ENCODE results near the gene PPP1R1C. TPM values are rescaled to one million over a fixed set of nuclear protein-coding genes. Genes with fewer than 3 reads are reported as not detected.

The PPP1R1C gene
- polyA plus RNA-seq, 1 donor from 2014 or later, result not detected

DNA sequence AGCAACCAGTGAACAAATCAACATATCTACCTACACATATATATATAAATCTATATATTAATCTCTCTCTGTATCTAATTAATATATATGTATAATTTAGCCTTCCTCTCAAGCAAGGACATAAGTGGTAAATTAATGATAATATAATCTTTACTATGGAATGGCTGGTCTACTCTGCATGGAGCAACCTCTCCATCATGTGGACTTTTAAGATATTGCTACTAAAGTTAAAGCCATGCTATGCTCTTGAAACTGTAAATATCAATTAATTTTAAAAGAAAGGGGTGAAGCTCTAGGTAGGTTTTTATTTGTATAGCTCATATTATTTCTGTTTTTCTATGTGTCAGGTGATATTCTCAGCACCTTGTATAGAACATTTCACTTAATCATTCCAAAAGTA is 147.0 kb downstream of the PPP1R1C start:
- Mint-ChIP-seq H3K4me1 (no peaks in the 10 kb centered on the region), H3K27me3 (peaks cover 4% of the 10 kb centered on the region), H3K36me3 (no peaks in the 10 kb centered on the region), H3K9me3 (no peaks in the 10 kb centered on the region), H3K4me3 (no peak overlapping the region), H3K27ac (no peak overlapping the region)

DNA sequence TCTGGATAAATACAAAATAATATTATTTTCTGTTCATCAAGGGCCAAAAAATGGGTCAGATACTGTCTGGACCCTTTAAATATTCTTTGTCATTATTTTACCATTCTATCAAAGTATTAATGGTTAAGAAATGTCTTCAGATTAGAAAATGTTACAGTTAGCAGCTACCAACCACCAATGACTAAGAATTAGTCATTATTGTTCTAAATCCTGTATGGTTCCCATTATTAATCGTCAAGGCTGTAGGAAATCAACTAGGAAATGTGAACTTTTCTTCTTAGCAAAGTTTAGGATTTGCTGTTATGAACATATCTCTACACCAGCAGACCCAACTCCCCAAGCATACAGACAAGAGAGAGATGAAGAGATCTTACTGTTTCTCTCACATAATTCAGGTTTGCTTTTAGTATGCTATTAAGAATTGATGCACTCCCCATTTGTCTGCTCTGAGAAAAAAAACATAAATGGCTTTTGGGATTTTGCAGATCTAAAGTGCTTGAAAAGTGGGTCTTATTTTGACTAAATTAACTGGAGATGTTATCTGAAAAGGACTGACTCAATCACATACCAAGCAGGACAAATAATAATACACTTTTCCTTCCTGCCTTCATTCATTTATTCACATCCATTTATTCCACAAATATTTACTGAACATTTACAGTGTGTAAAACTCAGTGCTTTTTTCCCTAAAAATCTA is 147.7 kb downstream of the PPP1R1C start:
- H3K4me3 Mint-ChIP-seq, result no peak overlapping the region
- no peak overlapping the region for H3K27ac Mint-ChIP-seq
- H3K36me3 Mint-ChIP-seq, result no peaks in the 10 kb centered on the region
- H3K27me3 Mint-ChIP-seq, result peaks cover 4% of the 10 kb centered on the region
- H3K9me3 Mint-ChIP-seq, result no peaks in the 10 kb centered on the region
- no peaks in the 10 kb centered on the region for H3K4me1 Mint-ChIP-seq

DNA sequence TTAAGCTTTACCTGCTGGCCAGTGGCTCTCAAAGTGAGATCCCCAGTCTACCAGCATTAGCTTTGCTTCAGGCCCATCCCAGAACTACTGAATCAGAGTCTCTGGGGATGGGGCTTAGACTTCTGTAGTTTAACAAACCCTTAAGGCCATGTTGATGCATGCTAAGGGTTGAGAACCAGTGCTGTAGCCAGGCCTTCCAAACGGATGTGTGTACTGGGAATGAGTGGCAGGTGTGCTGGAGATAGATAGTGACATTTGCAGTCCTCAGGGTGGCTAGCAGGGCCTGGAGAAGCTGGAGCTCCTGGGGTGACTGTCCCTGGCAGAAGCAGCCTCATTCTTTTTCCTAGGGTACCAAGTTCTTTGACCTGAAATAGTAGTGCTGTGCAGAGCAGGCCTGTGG is 148.5 kb downstream of the PPP1R1C start:
- H3K4me1 Mint-ChIP-seq, result no peaks in the 10 kb centered on the region
- peaks cover 2% of the 10 kb centered on the region for H3K27me3 Mint-ChIP-seq
- H3K36me3 Mint-ChIP-seq, result no peaks in the 10 kb centered on the region
- H3K27ac Mint-ChIP-seq, result no peak overlapping the region
- no peaks in the 10 kb centered on the region for H3K9me3 Mint-ChIP-seq
- H3K4me3 Mint-ChIP-seq, result no peak overlapping the region

DNA sequence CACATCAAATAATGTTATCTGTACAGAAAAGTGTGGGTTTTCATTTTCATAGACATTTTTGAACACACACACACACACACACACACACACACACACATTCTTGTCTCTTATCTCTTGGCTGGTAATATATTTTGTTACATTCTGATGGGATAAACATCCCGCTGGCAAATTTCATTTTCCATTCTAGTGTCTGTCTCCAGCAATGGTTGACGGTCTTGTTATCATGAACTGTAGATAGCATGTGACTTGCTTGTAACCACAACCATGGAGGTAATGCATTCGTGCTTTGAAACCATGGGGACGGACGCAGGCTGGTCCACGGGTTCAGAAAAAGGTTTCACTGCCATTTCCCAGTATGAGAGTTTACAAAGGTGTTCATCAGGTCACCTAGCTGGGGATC is 156.4 kb downstream of the PPP1R1C start:
- no peak overlapping the region for H3K27ac Mint-ChIP-seq

DNA sequence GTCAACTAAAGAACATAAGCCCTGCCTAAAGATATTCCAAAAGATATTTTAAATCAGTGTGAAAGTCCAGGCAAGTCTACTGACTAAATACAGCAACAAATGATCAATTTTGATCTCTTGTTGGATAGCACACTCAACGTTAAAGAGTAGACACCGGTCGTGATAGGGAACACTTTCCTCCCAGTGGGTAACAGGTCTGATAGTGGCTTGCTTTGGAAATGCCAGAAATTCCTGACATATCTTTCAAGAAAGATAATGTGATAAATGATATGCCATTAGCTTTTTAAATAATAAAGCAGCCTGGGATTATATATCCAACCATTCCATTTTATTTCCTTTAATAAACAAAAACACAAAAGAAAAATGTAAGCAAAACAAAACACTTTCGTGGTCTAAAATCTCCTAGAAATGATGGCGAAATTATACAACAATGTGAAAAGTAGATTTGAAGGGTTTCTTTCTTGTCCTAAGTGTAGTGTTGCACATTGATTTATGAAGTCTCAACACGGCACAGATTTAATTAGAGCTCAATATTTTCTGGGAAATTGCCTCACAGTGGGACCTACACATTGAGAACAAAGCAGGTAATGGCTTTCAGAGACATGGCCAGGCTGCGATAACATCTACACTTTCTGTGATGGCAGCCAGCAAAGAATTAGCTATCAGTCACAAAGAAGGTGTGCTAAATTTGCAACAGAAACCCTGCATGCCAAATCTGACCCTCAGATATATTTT is 158.6 kb downstream of the PPP1R1C start:
- Mint-ChIP-seq H3K9me3 (peaks cover 0 to 5% (median 0%) of the 10 kb centered on the region in 3 donors), H3K36me3 (no peaks in the 10 kb centered on the region), H3K27me3 (no peaks in the 10 kb centered on the region), H3K4me3 (no peak overlapping the region), H3K4me1 (no peaks in the 10 kb centered on the region), H3K27ac (no peak overlapping the region)

More for the DNA sequence above, 156.4 kb downstream of the PPP1R1C start:
- Mint-ChIP-seq H3K4me3 (no peak overlapping the region), H3K36me3 (no peaks in the 10 kb centered on the region), H3K4me1 (no peaks in the 10 kb centered on the region), H3K27me3 (no peaks in the 10 kb centered on the region), H3K9me3 (peaks cover 0 to 5% (median 0%) of the 10 kb centered on the region in 3 donors)

DNA sequence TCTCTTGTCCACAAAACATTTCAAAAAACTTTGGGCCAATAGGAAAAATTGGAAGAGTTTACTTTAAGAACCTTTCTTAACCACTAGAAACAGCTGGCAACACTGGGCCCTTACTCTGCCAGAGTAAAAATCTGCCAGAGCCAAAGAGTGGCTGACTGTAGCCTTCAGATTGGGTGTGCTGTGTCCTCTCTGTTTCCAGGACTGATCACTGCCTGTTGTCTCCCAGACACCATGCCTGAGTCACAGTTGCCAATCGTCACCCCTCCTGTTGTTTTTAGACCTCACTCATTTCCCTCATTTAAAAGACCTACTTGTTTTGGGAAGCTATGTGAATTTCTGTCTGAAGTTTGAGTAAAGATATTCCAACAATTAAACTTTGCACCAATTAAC is 159.1 kb downstream of the PPP1R1C start:
- H3K27ac Mint-ChIP-seq, result no peak overlapping the region
- H3K9me3 Mint-ChIP-seq, result peaks cover 0 to 5% (median 0%) of the 10 kb centered on the region in 3 donors
- H3K4me3 Mint-ChIP-seq, result no peak overlapping the region
- no peaks in the 10 kb centered on the region for H3K4me1 Mint-ChIP-seq
- H3K27me3 Mint-ChIP-seq, result no peaks in the 10 kb centered on the region
- H3K36me3 Mint-ChIP-seq, result no peaks in the 10 kb centered on the region

DNA sequence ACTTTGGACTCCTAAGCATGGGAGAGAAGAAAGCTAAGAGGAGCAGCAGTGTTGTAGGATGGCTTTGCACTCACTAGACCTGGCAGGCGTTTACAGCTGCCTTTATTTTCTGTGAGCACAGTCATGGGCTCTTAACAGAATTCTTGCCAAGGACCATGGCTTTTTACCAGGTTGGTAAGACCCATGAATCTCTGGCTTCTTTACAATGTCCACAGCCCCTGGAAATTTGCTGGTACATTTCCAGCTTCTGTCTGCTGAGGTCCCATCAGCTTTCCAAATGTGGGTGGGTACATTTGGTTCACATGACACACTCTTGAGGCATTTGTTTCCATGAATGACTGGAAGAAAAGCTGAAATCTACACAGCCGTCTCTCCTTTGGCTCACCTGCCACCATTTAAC is 162.7 kb downstream of the PPP1R1C start:
- Mint-ChIP-seq H3K27ac (no peak overlapping the region), H3K4me3 (no peak overlapping the region), H3K36me3 (no peaks in the 10 kb centered on the region), H3K4me1 (no peaks in the 10 kb centered on the region), H3K9me3 (peaks cover 0 to 5% (median 0%) of the 10 kb centered on the region in 3 donors), H3K27me3 (no peaks in the 10 kb centered on the region)

DNA sequence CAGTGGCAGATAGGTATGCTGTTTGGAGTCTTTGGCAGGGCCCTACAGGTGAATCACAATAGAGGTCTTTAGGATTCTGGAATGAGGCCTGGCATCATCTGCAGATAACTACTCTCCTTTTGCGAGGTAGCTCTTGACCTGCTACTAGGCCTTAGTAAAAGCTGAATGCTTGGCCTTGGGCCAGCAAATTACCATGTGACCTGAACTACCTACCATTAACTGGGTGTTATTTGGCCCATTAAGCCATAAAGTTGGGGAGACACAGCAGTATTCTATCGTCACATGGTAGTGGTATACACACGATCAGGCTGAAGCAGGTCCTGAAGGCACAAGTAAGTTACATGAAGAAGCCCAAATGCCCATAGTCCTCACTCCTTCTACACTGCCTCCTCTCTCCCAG is 178.2 kb downstream of the PPP1R1C start:
- Mint-ChIP-seq H3K27ac (no peak overlapping the region), H3K9me3 (no peaks in the 10 kb centered on the region), H3K27me3 (no peaks in the 10 kb centered on the region), H3K36me3 (peaks cover 1% of the 10 kb centered on the region), H3K4me1 (no peaks in the 10 kb centered on the region), H3K4me3 (no peak overlapping the region)

DNA sequence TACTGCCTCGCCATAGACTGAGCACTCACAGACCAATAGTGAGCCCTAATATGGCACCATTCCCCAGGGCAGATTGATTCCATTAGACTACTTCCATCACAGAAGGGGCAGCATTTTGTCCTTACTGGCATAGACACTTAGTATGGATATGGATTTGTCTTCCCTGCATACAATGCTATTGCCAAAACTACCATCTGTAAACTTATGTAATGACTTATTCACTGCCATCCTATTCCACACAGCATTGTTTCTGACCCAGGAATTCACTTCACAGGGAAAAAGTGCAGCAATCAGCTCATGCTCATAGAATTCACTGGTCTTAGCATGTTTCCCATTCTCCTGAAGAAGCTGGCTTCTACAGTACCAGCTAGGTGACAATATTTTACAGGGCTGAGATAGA is 179.0 kb downstream of the PPP1R1C start:
- no peak overlapping the region for H3K27ac Mint-ChIP-seq
- H3K4me3 Mint-ChIP-seq, result no peak overlapping the region
- H3K4me1 Mint-ChIP-seq, result no peaks in the 10 kb centered on the region
- H3K9me3 Mint-ChIP-seq, result no peaks in the 10 kb centered on the region
- H3K27me3 Mint-ChIP-seq, result no peaks in the 10 kb centered on the region
- H3K36me3 Mint-ChIP-seq, result peaks cover 1% of the 10 kb centered on the region

DNA sequence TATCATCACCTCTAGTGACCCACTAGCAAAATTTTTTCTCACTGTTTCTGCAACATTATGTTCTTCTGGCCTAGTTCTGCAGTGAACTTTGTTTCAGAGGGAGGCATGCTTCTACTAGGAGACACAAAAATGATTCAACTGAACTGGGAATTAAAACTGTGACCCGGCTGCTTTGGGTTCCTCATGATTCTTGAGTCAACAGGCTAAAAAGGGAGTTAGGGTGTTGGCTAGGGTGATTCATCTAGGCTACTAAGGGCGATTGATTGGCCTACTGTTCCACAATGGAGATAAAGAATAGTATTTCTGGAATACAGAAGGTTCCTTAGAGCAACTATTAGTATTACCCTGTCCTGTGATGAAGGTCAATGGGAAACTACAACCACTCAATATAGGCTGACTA is 179.5 kb downstream of the PPP1R1C start:
- Mint-ChIP-seq H3K27ac (no peak overlapping the region), H3K4me1 (no peaks in the 10 kb centered on the region), H3K27me3 (no peaks in the 10 kb centered on the region), H3K36me3 (peaks cover 1% of the 10 kb centered on the region), H3K4me3 (no peak overlapping the region), H3K9me3 (no peaks in the 10 kb centered on the region)

DNA sequence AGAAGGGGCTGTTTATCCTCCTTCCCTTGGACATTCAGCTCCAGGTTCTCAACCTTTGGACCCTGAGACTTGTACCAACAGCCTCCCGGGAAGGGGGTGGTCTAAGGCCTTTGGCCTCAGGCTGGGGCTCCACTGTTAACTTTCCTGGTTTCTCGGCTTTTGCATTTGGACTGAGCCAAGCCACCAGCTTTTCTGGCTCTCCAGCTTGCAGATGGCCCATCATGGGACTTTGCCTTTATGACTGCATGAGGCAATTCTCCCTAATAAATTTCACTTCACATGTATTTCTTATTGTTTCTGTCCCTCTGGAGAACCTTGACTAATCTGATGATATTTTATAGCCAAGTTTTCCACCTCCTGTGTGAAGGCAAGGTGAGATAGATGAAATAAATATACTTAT is 180.8 kb downstream of the PPP1R1C start:
- Mint-ChIP-seq H3K27me3 (no peaks in the 10 kb centered on the region), H3K9me3 (no peaks in the 10 kb centered on the region), H3K4me3 (no peak overlapping the region), H3K4me1 (no peaks in the 10 kb centered on the region), H3K36me3 (no peaks in the 10 kb centered on the region), H3K27ac (no peak overlapping the region)

DNA sequence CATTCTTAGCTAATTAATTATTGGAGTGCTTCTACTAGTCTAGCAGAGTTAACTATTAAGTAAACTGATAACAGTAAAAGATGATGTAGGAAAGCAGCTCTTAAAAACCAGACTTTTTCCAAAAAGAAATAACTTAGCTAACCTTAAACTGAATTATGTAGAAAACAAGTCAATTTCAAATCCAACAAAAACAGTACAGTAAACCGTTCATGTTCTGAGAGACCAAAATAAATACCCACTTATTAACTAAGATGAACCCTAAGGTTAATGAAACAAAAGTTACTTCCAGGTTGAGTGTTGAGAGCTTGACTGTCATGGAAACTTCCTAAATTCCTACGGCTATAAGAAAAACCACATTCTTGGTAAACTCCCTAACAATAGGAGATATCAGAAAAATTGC is 181.2 kb downstream of the PPP1R1C start:
- Mint-ChIP-seq H3K9me3 (no peaks in the 10 kb centered on the region), H3K4me3 (no peak overlapping the region), H3K27ac (no peak overlapping the region), H3K27me3 (no peaks in the 10 kb centered on the region), H3K4me1 (no peaks in the 10 kb centered on the region), H3K36me3 (no peaks in the 10 kb centered on the region)

Other genes starting within 250 kb of the PPP1R1C start
- gene ITPRID2, start 94.1 kb upstream of the PPP1R1C start, polyA plus RNA-seq, result 3.7 TPM